Measurements from ENCODE around the gene RASAL2. TPM values are rescaled to one million over a fixed set of nuclear protein-coding genes. Genes with fewer than 3 reads are reported as not detected.
"Not testable (repeated sequence)": the region's sequence is repeated elsewhere in the genome, so short reads cannot be mapped to it uniquely, and the experiment has no call there.

Gene RASAL2
- total RNA-seq, 3 donors from 2014 or later = 13.0 to 17.5 (median 14.2) TPM

GRCh38 chr1:178075333-178075732 lies 18.6 kb upstream of the RASAL2 start:
- no peak overlapping the region for H3K4me3 ChIP-seq
- DNase-seq = no peak
- H3K36me3 ChIP-seq (ENCODE audit: low read depth) = no peaks in the 10 kb centered on the region
- TF ChIP-seq, protein P1, sequence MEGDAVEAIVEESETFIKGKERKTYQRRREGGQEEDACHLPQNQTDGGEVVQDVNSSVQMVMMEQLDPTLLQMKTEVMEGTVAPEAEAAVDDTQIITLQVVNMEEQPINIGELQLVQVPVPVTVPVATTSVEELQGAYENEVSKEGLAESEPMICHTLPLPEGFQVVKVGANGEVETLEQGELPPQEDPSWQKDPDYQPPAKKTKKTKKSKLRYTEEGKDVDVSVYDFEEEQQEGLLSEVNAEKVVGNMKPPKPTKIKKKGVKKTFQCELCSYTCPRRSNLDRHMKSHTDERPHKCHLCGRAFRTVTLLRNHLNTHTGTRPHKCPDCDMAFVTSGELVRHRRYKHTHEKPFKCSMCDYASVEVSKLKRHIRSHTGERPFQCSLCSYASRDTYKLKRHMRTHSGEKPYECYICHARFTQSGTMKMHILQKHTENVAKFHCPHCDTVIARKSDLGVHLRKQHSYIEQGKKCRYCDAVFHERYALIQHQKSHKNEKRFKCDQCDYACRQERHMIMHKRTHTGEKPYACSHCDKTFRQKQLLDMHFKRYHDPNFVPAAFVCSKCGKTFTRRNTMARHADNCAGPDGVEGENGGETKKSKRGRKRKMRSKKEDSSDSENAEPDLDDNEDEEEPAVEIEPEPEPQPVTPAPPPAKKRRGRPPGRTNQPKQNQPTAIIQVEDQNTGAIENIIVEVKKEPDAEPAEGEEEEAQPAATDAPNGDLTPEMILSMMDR (IDR thresholded peaks at IDR 0.05) = no peak
- no peaks in the 10 kb centered on the region for H3K4me1 ChIP-seq (ENCODE audit: low read depth)
- no peak for ATAC-seq
- intact Hi-C loops (cut with DNase I, micrococcal nuclease) = no loop called here
- no peaks in the 10 kb centered on the region for H3K9me3 ChIP-seq

DNA sequence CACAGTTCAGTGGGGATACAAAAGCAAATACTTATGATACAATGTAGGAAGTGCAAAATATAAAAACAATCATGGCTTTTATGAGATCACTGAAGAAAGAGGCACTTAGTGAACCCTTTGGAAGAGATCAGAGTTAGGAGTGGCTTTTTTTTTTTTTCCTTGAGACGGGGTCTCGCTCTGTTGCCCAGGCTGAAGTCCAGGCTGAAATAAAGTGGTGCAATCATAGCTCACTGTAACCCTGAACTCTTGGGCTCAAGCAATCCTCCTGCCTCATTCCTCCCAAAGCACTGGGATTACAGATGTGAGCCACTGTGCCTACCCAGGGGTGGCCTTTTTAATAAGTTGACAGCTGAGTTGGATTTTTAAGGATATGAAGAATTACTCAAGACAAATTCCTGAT lies 17.3 kb upstream of the RASAL2 start:
- TF ChIP-seq, protein P1 (IDR thresholded peaks at IDR 0.05) = no peak
- no peak for DNase-seq
- no peak for ATAC-seq
- no peak overlapping the region for H3K4me3 ChIP-seq
- no peaks in the 10 kb centered on the region for H3K9me3 ChIP-seq
- H3K36me3 ChIP-seq (ENCODE audit: low read depth) = no peaks in the 10 kb centered on the region
- H3K4me1 ChIP-seq (ENCODE audit: low read depth) = no peaks in the 10 kb centered on the region
- intact Hi-C loops (cut with DNase I, micrococcal nuclease) = no loop called here

DNA sequence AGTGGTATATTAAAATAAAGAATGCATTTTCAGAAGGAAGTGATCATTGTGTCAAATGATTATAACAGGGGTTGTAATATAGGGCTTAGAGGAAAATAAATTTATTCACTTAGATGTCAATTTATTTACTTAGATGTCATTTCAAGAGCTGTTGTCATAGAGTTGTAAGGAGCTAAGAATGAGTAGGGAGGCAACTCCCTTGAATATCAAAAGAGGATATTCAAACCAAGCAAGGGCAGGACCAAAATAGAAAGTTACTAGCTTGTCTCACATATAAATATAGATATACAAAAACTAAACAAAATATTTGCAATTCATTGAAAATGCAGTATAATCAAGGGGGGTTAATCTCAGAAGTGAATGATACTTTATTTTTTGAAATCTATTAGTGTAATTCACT lies 16.0 kb upstream of the RASAL2 start:
- no peak for ATAC-seq
- Histone ChIP-seq H3K4me3 (no peak overlapping the region), H3K9me3 (no peaks in the 10 kb centered on the region), H3K4me1 (ENCODE audit: low read depth) (no peaks in the 10 kb centered on the region), H3K36me3 (ENCODE audit: low read depth) (no peaks in the 10 kb centered on the region)
- intact Hi-C loops (cut with DNase I, micrococcal nuclease) = no loop called here
- DNase-seq = no peak
- TF ChIP-seq, protein P1 (IDR thresholded peaks at IDR 0.05) = no peak

DNA sequence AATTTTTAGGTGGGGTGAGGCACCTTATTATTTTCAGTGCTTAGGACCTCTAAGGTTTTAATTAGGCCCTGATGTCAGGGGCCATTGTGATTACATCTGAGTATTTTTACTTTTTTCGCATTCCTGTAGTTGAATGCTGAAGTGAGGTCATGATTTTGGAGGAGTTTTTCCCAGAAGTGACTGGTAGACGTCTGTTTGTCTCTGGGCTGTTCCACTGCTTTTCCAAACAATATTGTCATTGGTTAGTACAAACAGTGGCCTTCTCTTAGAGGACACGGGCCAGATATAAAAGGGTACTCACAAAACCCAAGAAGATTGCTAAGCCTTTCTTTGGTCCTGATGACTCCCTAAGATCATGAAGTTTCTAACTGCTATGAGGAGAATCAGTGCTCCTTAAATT lies 7.6 kb upstream of the RASAL2 start:
- no peak overlapping the region for H3K4me3 ChIP-seq
- no peaks in the 10 kb centered on the region for H3K9me3 ChIP-seq
- ATAC-seq = no peak
- H3K36me3 ChIP-seq (ENCODE audit: low read depth) = no peaks in the 10 kb centered on the region
- intact Hi-C loops (cut with DNase I, micrococcal nuclease) = no loop called here
- TF ChIP-seq, protein P1 (IDR thresholded peaks at IDR 0.05) = no peak
- DNase-seq = no peak
- no peaks in the 10 kb centered on the region for H3K4me1 ChIP-seq (ENCODE audit: low read depth)

- H3K36me3 ChIP-seq (ENCODE audit: low read depth) = no peaks in the 10 kb centered on the region
- no peaks in the 10 kb centered on the region for H3K4me1 ChIP-seq (ENCODE audit: low read depth)
- DNase-seq = no peak
- ATAC-seq = no peak
- intact Hi-C loops (cut with DNase I, micrococcal nuclease) = no loop called here
- TF ChIP-seq, protein P1 (IDR thresholded peaks at IDR 0.05) = no peak
- no peaks in the 10 kb centered on the region for H3K9me3 ChIP-seq
- H3K4me3 ChIP-seq = no peak overlapping the region
These were observed 7.1 kb upstream of the RASAL2 start for GRCh38 chr1:178086766-178087165.

GRCh38 chr1:178088651-178089050 lies 5.3 kb upstream of the RASAL2 start:
- Histone ChIP-seq H3K9me3 (no peaks in the 10 kb centered on the region), H3K36me3 (ENCODE audit: low read depth) (no peaks in the 10 kb centered on the region), H3K4me1 (ENCODE audit: low read depth) (peaks cover 5% of the 10 kb centered on the region), H3K4me3 (no peak overlapping the region)
- DNase-seq = no peak
- TF ChIP-seq, protein P1 (IDR thresholded peaks at IDR 0.05) = no peak
- intact Hi-C loops (cut with DNase I, micrococcal nuclease) = no loop called here
- no peak for ATAC-seq

DNA sequence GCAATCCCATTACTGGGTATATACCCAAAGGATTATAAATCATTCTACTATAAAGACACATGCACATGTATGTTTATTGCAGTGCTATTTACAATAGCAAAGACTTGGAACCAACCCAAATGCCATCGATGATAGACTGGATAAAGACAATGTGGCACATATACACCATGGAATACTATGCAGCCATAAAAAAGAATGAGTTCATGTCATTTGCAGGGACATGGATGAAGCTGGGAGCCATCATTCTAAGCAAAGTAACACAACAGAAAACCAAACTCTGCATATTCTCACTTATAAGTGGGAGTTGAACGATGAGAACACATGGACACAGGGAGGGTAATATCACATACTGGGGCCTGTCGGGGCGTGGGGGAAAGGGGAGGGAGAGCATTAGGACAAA lies 2.5 kb upstream of the RASAL2 start:
- not testable (repeated sequence) for H3K36me3 ChIP-seq (ENCODE audit: low read depth); H3K9me3 ChIP-seq; ATAC-seq; H3K4me3 ChIP-seq; DNase-seq
- intact Hi-C loops (cut with DNase I, micrococcal nuclease) = loop anchor here in 1 of 2 donors (10.0 kb wide), 1 partner anchor 183 kb away; no protein-coding TSS in a partner anchor
- H3K4me1 ChIP-seq (ENCODE audit: low read depth) = peaks cover 15% of the 10 kb centered on the region
